Measurements from ENCODE around the gene TADA2A. TPM values are rescaled to one million over a fixed set of nuclear protein-coding genes. Genes with fewer than 3 reads are reported as not detected.

Gene TADA2A
- total RNA-seq, 4 donors from 2014 or later, result 10.2 to 14.0 (median 11.7) TPM

DNA sequence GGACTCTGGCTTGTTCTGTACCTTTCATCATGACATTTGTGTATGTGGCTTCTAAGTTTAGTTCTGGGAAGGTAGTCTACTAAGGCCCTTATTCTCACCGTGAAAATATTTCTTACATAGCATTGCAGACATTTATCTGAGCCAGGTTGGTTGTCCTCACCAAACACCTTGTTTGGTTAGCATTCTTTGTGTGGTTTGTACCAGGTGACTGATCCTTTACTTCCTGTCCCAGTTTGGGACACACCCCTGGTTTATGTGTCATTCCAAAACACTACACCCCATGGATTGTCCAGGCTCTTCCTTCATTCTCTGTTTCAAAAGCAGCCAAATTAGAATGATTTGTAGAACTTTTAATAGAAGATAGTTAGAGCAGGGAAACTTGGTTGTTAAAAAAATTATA lies 59.8 kb downstream of the TADA2A start:
- TF ChIP-seq, protein P1, sequence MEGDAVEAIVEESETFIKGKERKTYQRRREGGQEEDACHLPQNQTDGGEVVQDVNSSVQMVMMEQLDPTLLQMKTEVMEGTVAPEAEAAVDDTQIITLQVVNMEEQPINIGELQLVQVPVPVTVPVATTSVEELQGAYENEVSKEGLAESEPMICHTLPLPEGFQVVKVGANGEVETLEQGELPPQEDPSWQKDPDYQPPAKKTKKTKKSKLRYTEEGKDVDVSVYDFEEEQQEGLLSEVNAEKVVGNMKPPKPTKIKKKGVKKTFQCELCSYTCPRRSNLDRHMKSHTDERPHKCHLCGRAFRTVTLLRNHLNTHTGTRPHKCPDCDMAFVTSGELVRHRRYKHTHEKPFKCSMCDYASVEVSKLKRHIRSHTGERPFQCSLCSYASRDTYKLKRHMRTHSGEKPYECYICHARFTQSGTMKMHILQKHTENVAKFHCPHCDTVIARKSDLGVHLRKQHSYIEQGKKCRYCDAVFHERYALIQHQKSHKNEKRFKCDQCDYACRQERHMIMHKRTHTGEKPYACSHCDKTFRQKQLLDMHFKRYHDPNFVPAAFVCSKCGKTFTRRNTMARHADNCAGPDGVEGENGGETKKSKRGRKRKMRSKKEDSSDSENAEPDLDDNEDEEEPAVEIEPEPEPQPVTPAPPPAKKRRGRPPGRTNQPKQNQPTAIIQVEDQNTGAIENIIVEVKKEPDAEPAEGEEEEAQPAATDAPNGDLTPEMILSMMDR (IDR thresholded peaks at IDR 0.05; ENCODE audit: low read depth), result no peak

DNA sequence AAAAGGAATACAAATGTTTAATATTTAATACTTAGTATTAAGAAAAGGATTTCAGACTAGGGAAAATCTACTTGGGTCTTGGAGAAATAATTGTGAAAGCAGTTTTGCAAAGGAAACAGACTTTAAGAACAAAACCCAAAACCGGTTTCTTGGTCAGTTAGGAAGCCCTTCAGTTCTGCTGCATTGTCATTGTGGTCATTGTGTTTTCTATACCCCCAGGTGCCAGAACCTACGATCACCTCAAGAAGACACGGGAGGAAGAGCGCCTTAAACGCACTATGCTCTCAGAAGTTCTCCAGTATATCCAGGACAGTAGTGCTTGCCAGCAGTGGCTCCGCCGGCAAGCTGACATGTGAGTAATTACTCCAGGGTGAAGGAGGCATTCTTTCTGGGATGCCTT lies 63.5 kb downstream of the TADA2A start:
- TF ChIP-seq, protein P1 (IDR thresholded peaks at IDR 0.05; ENCODE audit: low read depth), result no peak

DNA sequence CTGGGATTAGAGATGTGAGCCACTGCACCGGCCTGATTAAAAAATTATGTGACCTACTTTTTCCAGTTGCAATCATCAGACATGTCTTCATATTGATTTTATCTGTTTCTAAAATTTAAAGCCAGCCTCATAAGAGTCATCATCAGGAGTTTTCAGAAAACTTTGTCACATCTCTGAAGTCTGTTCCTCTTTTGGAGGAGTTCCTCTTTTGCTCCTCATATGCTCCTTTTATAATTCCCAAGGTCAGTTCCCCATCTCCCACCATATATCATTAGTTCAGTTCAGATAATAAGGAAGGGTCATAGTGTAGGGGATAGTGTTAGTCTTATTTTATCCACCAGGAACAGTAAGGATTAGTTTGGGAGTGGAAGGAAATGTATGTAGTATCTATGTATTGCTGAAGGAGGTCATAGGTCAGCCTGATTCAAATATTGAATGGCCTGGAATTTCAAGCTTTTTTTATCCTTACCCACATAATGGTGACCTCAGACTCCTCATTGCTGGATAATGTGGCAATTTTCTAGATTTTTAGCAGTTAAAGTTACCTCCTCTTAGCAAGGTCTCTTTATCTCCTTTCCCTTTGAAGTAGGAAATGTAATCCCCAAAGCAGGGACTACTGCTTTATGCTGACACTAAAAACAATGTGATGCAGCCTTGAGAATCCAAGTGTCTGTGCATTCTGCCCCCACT lies 69.2 kb downstream of the TADA2A start:
- TF ChIP-seq, protein P1 (IDR thresholded peaks at IDR 0.05; ENCODE audit: low read depth), result no peak

DNA sequence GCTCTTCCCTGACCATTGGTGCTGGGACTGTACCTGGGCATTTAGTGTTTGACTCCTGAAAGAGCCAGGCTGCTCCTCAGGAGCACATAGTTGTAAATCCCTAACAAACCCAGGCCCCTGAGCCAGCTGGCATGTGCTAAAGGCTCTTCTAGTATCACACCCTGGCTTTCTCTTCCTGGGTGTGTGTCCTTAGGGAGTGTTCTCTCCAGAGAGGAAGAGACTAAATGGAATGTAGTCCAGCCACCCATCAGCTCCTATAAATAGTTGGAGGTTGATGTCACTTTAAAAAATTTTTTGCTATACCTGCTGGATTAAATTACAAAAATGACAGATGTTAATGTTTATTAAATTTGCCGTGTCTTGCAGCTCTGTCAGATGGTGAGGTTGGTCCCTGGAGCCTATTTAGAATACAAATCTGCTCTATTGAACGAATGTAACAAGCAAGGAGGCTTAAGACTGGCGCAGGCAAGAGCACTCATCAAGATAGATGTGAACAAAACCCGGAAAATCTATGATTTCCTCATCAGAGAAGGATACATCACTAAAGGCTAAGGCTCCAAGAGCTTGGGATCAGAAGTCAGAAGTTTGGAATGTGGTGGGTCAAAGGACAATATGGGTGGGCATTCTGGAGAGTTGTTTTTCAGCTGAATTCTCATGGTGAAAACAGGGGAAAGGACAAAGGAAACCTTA lies 69.9 kb downstream of the TADA2A start:
- TF ChIP-seq, protein P1 (IDR thresholded peaks at IDR 0.05; ENCODE audit: low read depth), result no peak

DNA sequence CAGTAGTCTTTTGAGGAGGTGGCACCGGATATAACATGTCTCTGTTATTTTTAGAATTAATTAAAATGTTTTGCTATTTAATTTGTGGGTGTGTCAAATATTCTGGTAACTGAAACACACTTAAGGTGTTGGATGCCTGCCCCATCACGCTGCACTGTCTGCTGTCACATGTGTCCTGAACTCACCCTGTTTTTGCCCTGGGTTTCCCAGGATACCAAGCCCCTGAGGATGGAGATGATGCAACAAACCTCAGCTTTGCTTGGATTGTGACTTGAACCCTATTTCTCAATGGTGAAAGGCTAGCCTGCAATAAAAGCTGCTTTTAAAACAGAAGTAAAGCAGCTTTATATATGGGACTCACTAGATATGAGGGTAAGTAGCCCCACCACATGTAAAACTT lies 71.5 kb downstream of the TADA2A start:
- TF ChIP-seq, protein P1 (IDR thresholded peaks at IDR 0.05; ENCODE audit: low read depth), result no peak

DNA sequence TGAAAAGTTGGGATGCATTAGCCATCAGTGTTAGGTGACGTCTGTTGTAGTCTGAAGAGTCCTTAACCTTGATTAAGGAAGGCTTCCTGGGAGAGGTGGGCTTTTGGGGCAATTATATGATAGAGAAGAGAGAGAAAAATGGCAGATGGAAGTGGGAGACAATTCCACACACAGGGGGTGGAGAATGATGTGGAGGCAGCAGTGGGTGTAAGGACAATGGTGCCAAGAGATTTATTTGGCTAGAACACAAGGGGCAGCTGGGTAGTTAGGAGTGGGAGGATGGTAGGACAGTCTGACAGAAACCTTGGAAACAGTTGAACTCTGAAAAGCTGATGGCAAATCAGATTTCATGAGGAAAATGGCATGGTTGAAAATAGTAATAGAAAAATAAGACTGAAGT lies 72.3 kb downstream of the TADA2A start:
- TF ChIP-seq, protein P1 (IDR thresholded peaks at IDR 0.05; ENCODE audit: low read depth), result no peak

DNA sequence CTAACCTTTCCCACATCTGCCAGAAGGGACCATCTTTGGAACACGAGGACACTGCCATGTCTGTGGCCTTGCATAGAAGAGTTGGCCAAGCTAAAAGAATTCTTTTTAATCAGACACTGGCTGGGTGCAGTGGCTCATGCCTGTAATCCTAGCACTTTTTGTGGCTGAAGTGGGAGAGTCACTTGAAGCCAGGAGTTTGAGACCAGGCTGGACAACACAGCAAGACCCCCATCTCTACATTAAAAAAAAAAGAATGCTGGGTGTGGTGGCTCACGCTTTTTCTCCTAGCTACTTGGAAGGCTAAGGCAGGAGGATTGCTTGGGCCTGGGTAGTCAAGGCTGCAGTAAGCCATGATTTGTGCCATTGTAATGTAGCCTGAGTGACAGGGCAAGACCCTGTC lies 73.7 kb downstream of the TADA2A start:
- TF ChIP-seq, protein P1 (IDR thresholded peaks at IDR 0.05; ENCODE audit: low read depth), result no peak
